Measurements from ENCODE around the gene SLC35F3. TPM values are rescaled to one million over a fixed set of nuclear protein-coding genes. Genes with fewer than 3 reads are reported as not detected.

SLC35F3 gene
- total and polyA plus RNA-seq, 3 experiments from 2014 or later, result 0.21 to 7.8 (median 6.9) TPM

GRCh38 chr1:234039603-234040002 lies 135.1 kb downstream of the SLC35F3 start:
- Histone ChIP-seq H3K36me3 (ENCODE audit: insufficient read depth, low read length) (no peaks in the 10 kb centered on the region), H3K27me3 (ENCODE audit: insufficient read depth, low read length, poor library complexity, severe bottlenecking) (no peaks in the 10 kb centered on the region), H3K4me1 (ENCODE audit: insufficient read depth, low read length) (no peaks in the 10 kb centered on the region), H3K9me3 (ENCODE audit: low read length) (no peaks in the 10 kb centered on the region), H3K27ac (ENCODE audit: low read depth, low read length) (no peak overlapping the region), H3K4me3 (ENCODE audit: low read length) (no peak overlapping the region)
- no peaks in the 10 kb centered on the region for H3K36me3 Mint-ChIP-seq
- H3K27ac Mint-ChIP-seq, result no peak overlapping the region
- ChIA-PET CTCF (no interaction called here), POLR2A (no interaction called here)
- no peaks in the 10 kb centered on the region for H3K4me1 Mint-ChIP-seq
- H3K9me3 Mint-ChIP-seq, result peaks cover 0 to 7% (median under 1%) of the 10 kb centered on the region in 5 donors
- no peak for DNase-seq
- H3K27me3 Mint-ChIP-seq, result peaks cover 5 to 37% of the 10 kb centered on the region in 2 donors
- H3K4me3 Mint-ChIP-seq, result no peak overlapping the region

DNA sequence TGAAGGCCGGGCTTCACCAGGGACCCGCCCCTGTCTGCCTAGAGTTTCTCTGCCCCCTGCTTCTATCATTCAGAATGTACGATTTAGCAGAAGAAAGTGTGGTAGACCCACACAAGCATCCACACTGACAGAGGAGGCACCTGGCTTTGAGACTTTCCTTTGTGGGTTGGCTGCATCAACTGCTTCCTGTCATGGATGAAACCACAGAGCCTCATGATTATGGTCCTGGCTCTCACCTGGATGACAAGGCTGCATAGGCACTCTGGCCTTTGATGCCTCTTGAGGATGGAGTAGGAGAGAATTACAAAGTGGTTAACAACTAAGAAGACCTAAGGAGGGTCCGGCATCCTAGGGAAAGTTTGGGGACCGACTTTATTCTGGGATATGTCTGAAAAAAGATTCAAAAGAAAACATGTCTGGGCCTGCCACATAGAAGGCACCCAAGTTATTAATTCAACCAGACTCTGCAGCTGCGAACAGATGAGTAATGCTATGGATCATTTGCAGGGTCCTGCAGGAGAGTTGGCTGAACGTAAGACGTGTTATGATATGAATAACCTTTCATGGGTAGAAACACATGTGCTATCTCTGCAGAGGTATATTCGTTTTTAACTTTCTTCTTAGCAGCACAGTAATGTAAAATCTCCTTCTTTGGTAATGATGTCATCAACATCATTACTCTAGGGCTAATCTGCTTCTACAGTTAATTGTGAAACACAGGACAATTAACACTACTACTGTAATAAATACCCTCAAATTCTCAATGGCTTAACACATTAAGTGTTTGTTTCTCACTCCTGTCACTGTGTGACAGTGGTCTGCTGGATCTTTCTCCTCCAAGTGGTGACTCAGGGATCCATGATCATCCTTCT lies 136.2 kb downstream of the SLC35F3 start:
- POLR2A ChIA-PET, result no interaction called here
- no peak overlapping the region for H3K27ac Mint-ChIP-seq
- Histone ChIP-seq H3K4me3 (ENCODE audit: low read length) (no peak overlapping the region), H3K27me3 (ENCODE audit: insufficient read depth, low read length, poor library complexity, severe bottlenecking) (no peaks in the 10 kb centered on the region), H3K4me1 (ENCODE audit: insufficient read depth, low read length) (no peaks in the 10 kb centered on the region), H3K27ac (ENCODE audit: low read depth, low read length) (no peak overlapping the region), H3K9me3 (ENCODE audit: low read length) (no peaks in the 10 kb centered on the region), H3K36me3 (ENCODE audit: insufficient read depth, low read length) (no peaks in the 10 kb centered on the region)
- peaks cover 5 to 27% of the 10 kb centered on the region in 2 donors for H3K27me3 Mint-ChIP-seq
- no peaks in the 10 kb centered on the region for H3K4me1 Mint-ChIP-seq
- CTCF ChIA-PET, result no interaction called here
- H3K36me3 Mint-ChIP-seq, result no peaks in the 10 kb centered on the region
- H3K9me3 Mint-ChIP-seq, result peaks cover 0 to 7% (median 2%) of the 10 kb centered on the region in 5 donors
- no peak overlapping the region for H3K4me3 Mint-ChIP-seq
- no peak for DNase-seq

DNA sequence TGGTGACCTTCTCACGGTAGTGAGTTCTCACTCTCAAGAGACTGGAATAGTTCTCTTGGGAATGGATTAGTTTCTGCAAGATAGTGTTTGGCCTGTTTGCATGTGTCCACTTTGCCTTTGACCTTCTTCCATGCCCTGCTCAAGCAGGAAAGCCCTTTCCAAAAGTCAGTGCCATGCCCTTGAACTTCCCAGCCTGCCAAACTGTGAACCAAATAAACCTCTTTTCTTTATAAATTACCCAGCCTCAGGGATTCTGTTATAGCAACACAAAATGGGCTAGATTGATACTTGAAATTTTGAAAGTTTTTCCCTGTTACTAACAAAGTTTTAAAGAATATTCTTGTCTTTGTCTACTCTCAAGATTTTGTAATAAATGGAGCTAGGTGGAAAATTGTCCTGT lies 139.6 kb downstream of the SLC35F3 start:
- ChIA-PET POLR2A (no interaction called here), CTCF (no interaction called here)

DNA sequence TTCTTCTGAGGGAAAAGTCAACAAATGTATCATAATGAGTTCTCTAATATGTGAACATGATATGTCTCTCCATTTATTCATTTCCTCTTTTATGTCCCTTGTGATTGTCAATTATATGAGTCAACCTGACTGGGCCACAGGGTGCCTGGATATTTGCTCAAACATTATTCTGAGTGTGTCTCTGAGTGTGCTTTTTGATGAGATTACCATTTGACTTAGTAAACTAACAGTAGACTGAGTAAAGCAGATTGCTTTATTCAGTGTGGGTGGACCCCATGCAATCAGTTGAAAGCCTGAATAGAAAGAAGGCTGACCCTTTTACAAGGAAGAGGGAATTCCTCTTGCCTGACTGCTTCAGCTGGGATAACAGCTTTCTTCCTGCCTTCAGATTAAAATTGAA lies 142.6 kb downstream of the SLC35F3 start:
- Histone ChIP-seq H3K4me1 (ENCODE audit: insufficient read depth, low read length) (no peaks in the 10 kb centered on the region), H3K36me3 (ENCODE audit: insufficient read depth, low read length) (no peaks in the 10 kb centered on the region), H3K27ac (ENCODE audit: low read depth, low read length) (no peak overlapping the region), H3K27me3 (ENCODE audit: insufficient read depth, low read length, poor library complexity, severe bottlenecking) (no peaks in the 10 kb centered on the region), H3K9me3 (ENCODE audit: low read length) (no peaks in the 10 kb centered on the region), H3K4me3 (ENCODE audit: low read length) (no peak overlapping the region)
- CTCF ChIA-PET, result no interaction called here
- no peak overlapping the region for H3K27ac Mint-ChIP-seq
- H3K27me3 Mint-ChIP-seq, result peaks cover 4% of the 10 kb centered on the region in 2 donors
- H3K4me1 Mint-ChIP-seq, result no peaks in the 10 kb centered on the region
- POLR2A ChIA-PET, result no interaction called here
- no peaks in the 10 kb centered on the region for H3K36me3 Mint-ChIP-seq
- peaks cover 4 to 12% (median 11%) of the 10 kb centered on the region in 5 donors for H3K9me3 Mint-ChIP-seq
- no peak for DNase-seq
- no peak overlapping the region for H3K4me3 Mint-ChIP-seq

More for the DNA sequence above, 139.6 kb downstream of the SLC35F3 start:
- Mint-ChIP-seq H3K4me1 (no peaks in the 10 kb centered on the region), H3K27ac (no peak overlapping the region), H3K4me3 (no peak overlapping the region), H3K27me3 (peaks cover 3 to 13% of the 10 kb centered on the region in 2 donors), H3K9me3 (peaks cover 0 to 9% (median 7%) of the 10 kb centered on the region in 5 donors), H3K36me3 (no peaks in the 10 kb centered on the region)
- Histone ChIP-seq H3K4me3 (ENCODE audit: low read length) (no peak overlapping the region), H3K36me3 (ENCODE audit: insufficient read depth, low read length) (no peaks in the 10 kb centered on the region), H3K9me3 (ENCODE audit: low read length) (no peaks in the 10 kb centered on the region), H3K27me3 (ENCODE audit: insufficient read depth, low read length, poor library complexity, severe bottlenecking) (no peaks in the 10 kb centered on the region), H3K27ac (ENCODE audit: low read depth, low read length) (no peak overlapping the region), H3K4me1 (ENCODE audit: insufficient read depth, low read length) (no peaks in the 10 kb centered on the region)
- DNase-seq, result no peak

DNA sequence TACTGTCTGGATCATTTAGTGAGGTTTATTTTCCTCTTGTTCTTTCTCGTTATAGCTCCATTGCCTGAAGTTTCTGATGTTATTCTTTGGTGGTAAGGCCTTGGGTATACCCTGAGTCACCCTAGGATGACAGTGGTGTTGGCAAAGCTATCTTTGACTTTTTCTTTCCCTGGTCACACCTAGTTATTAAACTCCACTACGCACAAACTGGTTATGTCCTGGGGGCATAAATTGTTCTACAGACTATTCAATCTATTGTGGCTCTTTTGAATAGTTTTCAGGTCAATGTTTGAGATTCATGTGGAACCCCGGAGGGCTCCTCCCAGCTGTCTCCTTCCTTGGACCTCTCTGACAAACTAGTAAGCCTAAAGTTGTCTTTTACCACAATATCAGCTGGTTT lies 157.7 kb downstream of the SLC35F3 start:
- Mint-ChIP-seq H3K36me3 (peaks cover 0 to 4% (median 0%) of the 10 kb centered on the region in 3 donors), H3K4me3 (no peak overlapping the region), H3K27me3 (peaks cover 5 to 31% of the 10 kb centered on the region in 2 donors), H3K4me1 (peaks cover 0 to 4% (median 3%) of the 10 kb centered on the region in 3 donors), H3K9me3 (peaks cover 0 to 11% (median 6%) of the 10 kb centered on the region in 5 donors), H3K27ac (no peak overlapping the region)
- CTCF ChIA-PET, result no interaction called here
- Histone ChIP-seq H3K27me3 (ENCODE audit: insufficient read depth, low read length, poor library complexity, severe bottlenecking) (no peaks in the 10 kb centered on the region), H3K4me1 (ENCODE audit: insufficient read depth, low read length) (no peaks in the 10 kb centered on the region), H3K36me3 (ENCODE audit: insufficient read depth, low read length) (no peaks in the 10 kb centered on the region), H3K9me3 (ENCODE audit: low read length) (no peaks in the 10 kb centered on the region), H3K4me3 (ENCODE audit: low read length) (no peak overlapping the region), H3K27ac (ENCODE audit: low read depth, low read length) (no peak overlapping the region)
- POLR2A ChIA-PET, result no interaction called here
- no peak for DNase-seq

DNA sequence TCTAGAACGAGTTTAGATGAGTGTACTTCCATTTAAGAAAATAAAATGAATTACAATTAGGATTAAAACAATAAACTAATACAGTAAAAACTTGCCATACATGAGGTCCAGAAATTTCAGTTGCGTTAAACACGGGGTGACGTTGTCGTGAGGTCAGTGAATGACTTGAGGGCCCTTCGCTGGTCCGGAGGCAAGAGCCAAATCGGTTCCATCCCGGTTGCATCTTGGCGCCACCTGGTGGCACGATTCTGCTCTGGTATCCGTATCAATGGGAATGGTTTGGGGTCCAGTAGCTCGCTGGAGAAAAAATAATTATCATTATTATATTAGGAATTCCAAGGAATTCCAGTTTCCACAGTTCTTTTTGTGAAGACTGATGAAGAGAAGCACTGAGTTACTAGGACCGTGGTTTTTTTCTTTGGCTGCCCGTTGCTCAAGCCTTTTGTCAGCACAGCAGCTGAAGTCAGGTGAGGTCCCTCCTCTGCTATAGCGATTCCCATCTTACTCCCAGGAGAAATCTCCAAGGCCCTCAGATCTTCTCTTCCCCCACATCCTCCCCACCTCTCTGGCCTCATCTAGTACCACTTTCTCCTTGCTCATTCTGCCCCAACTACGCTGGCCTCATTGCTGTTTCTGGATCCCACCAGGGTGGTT lies 161.4 kb downstream of the SLC35F3 start:
- no peaks in the 10 kb centered on the region for H3K4me1 ChIP-seq (ENCODE audit: insufficient read depth, low read length)
- peaks cover 0 to 11% (median 6%) of the 10 kb centered on the region in 5 donors for H3K9me3 Mint-ChIP-seq
- no peaks in the 10 kb centered on the region for H3K27me3 ChIP-seq (ENCODE audit: insufficient read depth, low read length, poor library complexity, severe bottlenecking)
- no peak overlapping the region for H3K4me3 Mint-ChIP-seq
- no peak overlapping the region for H3K27ac Mint-ChIP-seq
- DNase-seq, result peak; percentile 23 to 66 (median 57)
- CTCF ChIA-PET, result interaction anchor here (0.9 to 2.6 kb wide), 2 partner anchors 9 to 760 kb away, joined by 4 to 19 read pairs; no protein-coding TSS in a partner anchor
- H3K4me3 ChIP-seq (ENCODE audit: low read length), result no peak overlapping the region
- H3K27ac ChIP-seq (ENCODE audit: low read depth, low read length), result no peak overlapping the region
- H3K36me3 ChIP-seq (ENCODE audit: insufficient read depth, low read length), result no peaks in the 10 kb centered on the region
- peaks cover 7 to 30% of the 10 kb centered on the region in 2 donors for H3K27me3 Mint-ChIP-seq
- no peaks in the 10 kb centered on the region for H3K9me3 ChIP-seq (ENCODE audit: low read length)
- H3K36me3 Mint-ChIP-seq, result peaks cover 0 to 4% (median 0%) of the 10 kb centered on the region in 3 donors
- peaks cover 0 to 4% (median 3%) of the 10 kb centered on the region in 3 donors for H3K4me1 Mint-ChIP-seq
- POLR2A ChIA-PET, result no interaction called here

GRCh38 chr1:234067581-234068337 lies 163.3 kb downstream of the SLC35F3 start:
- peaks cover 0 to 4% (median 3%) of the 10 kb centered on the region in 3 donors for H3K4me1 Mint-ChIP-seq
- Histone ChIP-seq H3K27me3 (ENCODE audit: insufficient read depth, low read length, poor library complexity, severe bottlenecking) (no peaks in the 10 kb centered on the region), H3K9me3 (ENCODE audit: low read length) (no peaks in the 10 kb centered on the region), H3K36me3 (ENCODE audit: insufficient read depth, low read length) (no peaks in the 10 kb centered on the region), H3K4me3 (ENCODE audit: low read length) (no peak overlapping the region), H3K27ac (ENCODE audit: low read depth, low read length) (no peak overlapping the region), H3K4me1 (ENCODE audit: insufficient read depth, low read length) (no peaks in the 10 kb centered on the region)
- peaks cover 7 to 27% of the 10 kb centered on the region in 2 donors for H3K27me3 Mint-ChIP-seq
- no peak overlapping the region for H3K27ac Mint-ChIP-seq
- H3K9me3 Mint-ChIP-seq, result peaks cover 0 to 2% (median 0%) of the 10 kb centered on the region in 5 donors
- ChIA-PET CTCF (interaction anchor here (0.8 to 2.6 kb wide), 3 partner anchors 56 to 762 kb away, joined by 3 to 19 read pairs (median 3); no protein-coding TSS in a partner anchor), POLR2A (no interaction called here)
- DNase-seq, result no peak
- no peaks in the 10 kb centered on the region for H3K36me3 Mint-ChIP-seq
- H3K4me3 Mint-ChIP-seq, result no peak overlapping the region
